Thymus (tissue), 11 donors: ENCODE measurements around the gene SMIM23. TPM values are rescaled to one million over a fixed set of nuclear protein-coding genes. Genes with fewer than 3 reads are reported as not detected.

Experiments used
- DNase-seq, 9 donors: peaks; one replicate each; pipeline ENCODE4 v3.0.0-alpha.2; 2013; ENCODE audit warnings: low spot score in 9 of 9, low read depth in 6 of 9, missing footprints in 1 of 9
- H3K27ac ChIP-seq, 2 donors: one replicate each; pipeline ENCODE4 v1.5.1; 2013; ENCODE audit warnings: control low read depth in 1 of 2, low read depth in 1 of 2, low read length in 1 of 2, mild to moderate bottlenecking in 1 of 2, moderate library complexity in 1 of 2
- H3K27me3 ChIP-seq, 2 donors: one replicate each; pipeline ENCODE4 v1.5.1; 2013; ENCODE audit warnings: low read length in 1 of 2; ENCODE audit not compliant: control insufficient read depth in 2 of 2, insufficient read depth in 1 of 2
- H3K36me3 ChIP-seq, 2 donors: one replicate each; pipeline ENCODE4 v1.5.1; 2013; ENCODE audit warnings: low read length in 1 of 2, mild to moderate bottlenecking in 1 of 2, moderate library complexity in 1 of 2; ENCODE audit not compliant: control insufficient read depth in 2 of 2, insufficient read depth in 2 of 2
- H3K4me1 ChIP-seq, 2 donors: one replicate each; pipeline ENCODE4 v1.5.1; 2013; ENCODE audit warnings: low read length in 2 of 2; ENCODE audit not compliant: control insufficient read depth in 2 of 2, insufficient read depth in 2 of 2
- H3K4me3 ChIP-seq, 2 donors: one replicate each; pipeline ENCODE4 v1.5.1; 2013; ENCODE audit warnings: low read length in 2 of 2, control low read depth in 1 of 2, mild to moderate bottlenecking in 1 of 2
- H3K9me3 ChIP-seq, 2 donors: one replicate each; pipeline ENCODE4 v1.5.1; 2013; ENCODE audit warnings: low read length in 1 of 2, mild to moderate bottlenecking in 1 of 2; ENCODE audit not compliant: control insufficient read depth in 2 of 2, insufficient read depth in 1 of 2
- WGBS: extraction: QIAGEN DNeasy Blood & Tissue Kit; methylation state at CpG from one replicate; pipeline ENCODE4 v1.1.7; 2013; 5-methylcytosine and 5-hydroxymethylcytosine counted together
- polyA plus RNA-seq: library from polyadenylated mRNA; stranded (reverse); fragments of 200-250 nt; gene quantifications from one replicate; pipeline ENCODE4 v1.2.3, GENCODE V29; 2013
- total RNA-seq: library from RNA; stranded (reverse); fragments of 120-200 nt; gene quantifications from one replicate; pipeline ENCODE4 v1.2.4, GENCODE V29; 2013
- donor health status: healthy.

Gene SMIM23
- total and polyA plus RNA-seq, 2 donors = 0.02 TPM; not detected in 1

GRCh38 chr5:171820561-171820960 lies 34.9 kb downstream of the SMIM23 start:
- no peaks in the 10 kb centered on the region for H3K9me3 ChIP-seq
- no peak overlapping the region for H3K27ac ChIP-seq
- H3K4me1 ChIP-seq = no peaks in the 10 kb centered on the region
- no peak overlapping the region for H3K4me3 ChIP-seq
- 98% methylated on average over 11 of the region's 11 CpGs for WGBS
- H3K27me3 ChIP-seq = no peaks in the 10 kb centered on the region
- no peak for DNase-seq
- H3K36me3 ChIP-seq = no peaks in the 10 kb centered on the region

- H3K4me1 ChIP-seq = no peaks in the 10 kb centered on the region
- no peaks in the 10 kb centered on the region for H3K27me3 ChIP-seq
- WGBS = 95% methylated on average over 4 of the region's 4 CpGs
- H3K9me3 ChIP-seq = no peaks in the 10 kb centered on the region
- DNase-seq = no peak
- no peak overlapping the region for H3K27ac ChIP-seq
- no peak overlapping the region for H3K4me3 ChIP-seq
- H3K36me3 ChIP-seq = no peaks in the 10 kb centered on the region
Observed at GRCh38 chr5:171821286-171821685, 35.7 kb downstream of the SMIM23 start.

GRCh38 chr5:171823269-171823668 lies 37.7 kb downstream of the SMIM23 start:
- Histone ChIP-seq H3K4me3 (no peak overlapping the region), H3K9me3 (no peaks in the 10 kb centered on the region), H3K4me1 (no peaks in the 10 kb centered on the region), H3K27ac (no peak overlapping the region), H3K36me3 (no peaks in the 10 kb centered on the region), H3K27me3 (no peaks in the 10 kb centered on the region)
- no peak for DNase-seq
- 93% methylated on average over 5 of the region's 5 CpGs for WGBS

- Histone ChIP-seq H3K4me3 (no peak overlapping the region), H3K9me3 (no peaks in the 10 kb centered on the region), H3K36me3 (no peaks in the 10 kb centered on the region), H3K27ac (no peak overlapping the region), H3K4me1 (no peaks in the 10 kb centered on the region), H3K27me3 (no peaks in the 10 kb centered on the region)
- 96% methylated on average over 3 of the region's 3 CpGs for WGBS
- DNase-seq = no peak
Observed at GRCh38 chr5:171825051-171825450, 39.4 kb downstream of the SMIM23 start.

- DNase-seq = no peak
- H3K27ac ChIP-seq = no peak overlapping the region
- no peaks in the 10 kb centered on the region for H3K9me3 ChIP-seq
- H3K4me3 ChIP-seq = no peak overlapping the region
- H3K36me3 ChIP-seq = no peaks in the 10 kb centered on the region
- no peaks in the 10 kb centered on the region for H3K4me1 ChIP-seq
- WGBS = 98% methylated on average over 5 of the region's 5 CpGs
- H3K27me3 ChIP-seq = no peaks in the 10 kb centered on the region
Observed at GRCh38 chr5:171826132-171826531, 40.5 kb downstream of the SMIM23 start.

GRCh38 chr5:171827162-171827561 lies 41.5 kb downstream of the SMIM23 start:
- 98% methylated on average over 9 of the region's 9 CpGs for WGBS
- no peak for DNase-seq

GRCh38 chr5:171830686-171831085 lies 45.1 kb downstream of the SMIM23 start:
- no peak for DNase-seq
- no peaks in the 10 kb centered on the region for H3K36me3 ChIP-seq
- no peaks in the 10 kb centered on the region for H3K4me1 ChIP-seq
- no peak overlapping the region for H3K27ac ChIP-seq
- H3K9me3 ChIP-seq = peaks cover 0 to 3% of the 10 kb centered on the region in 2 donors
- no peaks in the 10 kb centered on the region for H3K27me3 ChIP-seq
- no peak overlapping the region for H3K4me3 ChIP-seq
- 98% methylated on average over 1 of the region's 1 CpG for WGBS

More at GRCh38 chr5:171827162-171827561, 41.5 kb downstream of the SMIM23 start:
- Histone ChIP-seq H3K4me3 (no peak overlapping the region), H3K9me3 (no peaks in the 10 kb centered on the region), H3K27me3 (no peaks in the 10 kb centered on the region), H3K27ac (no peak overlapping the region), H3K4me1 (no peaks in the 10 kb centered on the region), H3K36me3 (no peaks in the 10 kb centered on the region)

- no peaks in the 10 kb centered on the region for H3K36me3 ChIP-seq
- WGBS = 90% methylated on average over 2 of the region's 2 CpGs
Observed at GRCh38 chr5:171832775-171833174, 47.2 kb downstream of the SMIM23 start.

GRCh38 chr5:171834461-171834860 lies 48.8 kb downstream of the SMIM23 start:
- WGBS = 43% methylated on average over 2 of the region's 2 CpGs

More at GRCh38 chr5:171832775-171833174, 47.2 kb downstream of the SMIM23 start:
- Histone ChIP-seq H3K9me3 (peaks cover 0 to 3% of the 10 kb centered on the region in 2 donors), H3K4me3 (no peak overlapping the region), H3K27me3 (no peaks in the 10 kb centered on the region), H3K4me1 (no peaks in the 10 kb centered on the region), H3K27ac (no peak overlapping the region)
- no peak for DNase-seq

GRCh38 chr5:171835066-171835465 lies 49.4 kb downstream of the SMIM23 start:
- Histone ChIP-seq H3K9me3 (peaks cover 0 to 3% of the 10 kb centered on the region in 2 donors), H3K27me3 (no peaks in the 10 kb centered on the region), H3K27ac (no peak overlapping the region), H3K36me3 (no peaks in the 10 kb centered on the region), H3K4me1 (peaks cover 0 to 3% of the 10 kb centered on the region in 2 donors), H3K4me3 (no peak overlapping the region)
- no peak for DNase-seq
- 83% methylated on average over 7 of the region's 7 CpGs for WGBS

More at GRCh38 chr5:171834461-171834860, 48.8 kb downstream of the SMIM23 start:
- no peaks in the 10 kb centered on the region for H3K27me3 ChIP-seq
- peak in 1 of 9 donors; percentile 12 for DNase-seq
- H3K9me3 ChIP-seq = peaks cover 0 to 3% of the 10 kb centered on the region in 2 donors
- no peaks in the 10 kb centered on the region for H3K4me1 ChIP-seq
- H3K27ac ChIP-seq = no peak overlapping the region
- no peak overlapping the region for H3K4me3 ChIP-seq
- no peaks in the 10 kb centered on the region for H3K36me3 ChIP-seq
